ENCODE data around the gene ACO2. TPM values are rescaled to one million over a fixed set of nuclear protein-coding genes. Genes with fewer than 3 reads are reported as not detected.

The ACO2 gene
- total RNA-seq, 1 experiment from 2014 or later = 90.5 TPM

GRCh38 chr22:41560095-41560471 is 91.2 kb downstream of the ACO2 start:
- no peaks in the 10 kb centered on the region for H3K36me3 Mint-ChIP-seq (ENCODE audit: insufficient read depth, unreplicated experiment)
- no peaks in the 10 kb centered on the region for H3K9me3 ChIP-seq
- DNase-seq = no peak
- intact Hi-C loops (cut with micrococcal nuclease; ENCODE audit: unreplicated experiment) = no loop called here
- H3K36me3 ChIP-seq (ENCODE audit: control insufficient read depth, insufficient read depth, low read length) = no peaks in the 10 kb centered on the region
- peak overlapping the region; percentile 8 for H3K27ac Mint-ChIP-seq (ENCODE audit: unreplicated experiment)
- CTCF ChIA-PET = no interaction called here
- POLR2A ChIA-PET = interaction anchor here (0.5 kb wide), 1 partner anchor 362 kb away, joined by 11 read pairs; no protein-coding TSS in a partner anchor
- no peak for TF ChIP-seq CTCF (IDR thresholded peaks at IDR 0.05; ENCODE audit: insufficient read depth in 1 of 2, low read depth in 1 of 2, low read length in 1 of 2, severe bottlenecking in 1 of 2, unreplicated experiment in 1 of 2)
- H3K9me3 Mint-ChIP-seq (ENCODE audit: unreplicated experiment) = no peaks in the 10 kb centered on the region
- peaks cover 11% of the 10 kb centered on the region for H3K4me1 Mint-ChIP-seq (ENCODE audit: low read depth, unreplicated experiment)
- H3K27me3 Mint-ChIP-seq (ENCODE audit: insufficient read depth, unreplicated experiment) = no peaks in the 10 kb centered on the region
- H3K4me3 Mint-ChIP-seq (ENCODE audit: unreplicated experiment) = peak overlapping the region; percentile 49
- peaks cover 6% of the 10 kb centered on the region; the same call in 1 of the 2 replicates for H3K4me1 ChIP-seq
- no TSS peak for BruUV-seq (replicated peaks)
- no peak overlapping the region for H3K4me3 ChIP-seq (ENCODE audit: low read depth, low read length)
- no peaks in the 10 kb centered on the region for H3K27me3 ChIP-seq (replicated peaks; ENCODE audit: control insufficient read depth, insufficient read depth, low read length)

GRCh38 chr22:41561335-41561734 is 92.4 kb downstream of the ACO2 start:
- Histone ChIP-seq H3K4me1 (peaks cover 11% of the 10 kb centered on the region), H3K4me3 (ENCODE audit: low read depth, low read length) (no peak overlapping the region), H3K27me3 (replicated peaks; ENCODE audit: control insufficient read depth, insufficient read depth, low read length) (no peaks in the 10 kb centered on the region), H3K9me3 (no peaks in the 10 kb centered on the region), H3K36me3 (ENCODE audit: control insufficient read depth, insufficient read depth, low read length) (no peaks in the 10 kb centered on the region)
- Mint-ChIP-seq H3K4me1 (ENCODE audit: low read depth, unreplicated experiment) (peaks cover 11% of the 10 kb centered on the region), H3K9me3 (ENCODE audit: unreplicated experiment) (no peaks in the 10 kb centered on the region), H3K27me3 (ENCODE audit: insufficient read depth, unreplicated experiment) (no peaks in the 10 kb centered on the region), H3K4me3 (ENCODE audit: unreplicated experiment) (peak overlapping the region; percentile 49), H3K36me3 (ENCODE audit: insufficient read depth, unreplicated experiment) (no peaks in the 10 kb centered on the region), H3K27ac (ENCODE audit: unreplicated experiment) (peak overlapping the region; percentile 8)
- CTCF ChIA-PET = no interaction called here
- BruUV-seq (replicated peaks) = no TSS peak
- POLR2A ChIA-PET = no interaction called here
- intact Hi-C loops (cut with micrococcal nuclease; ENCODE audit: unreplicated experiment) = no loop called here
- DNase-seq = no peak
- no peak for TF ChIP-seq CTCF (IDR thresholded peaks at IDR 0.05; ENCODE audit: insufficient read depth in 1 of 2, low read depth in 1 of 2, low read length in 1 of 2, severe bottlenecking in 1 of 2, unreplicated experiment in 1 of 2)

GRCh38 chr22:41561788-41562187 is 92.9 kb downstream of the ACO2 start:
- ChIA-PET CTCF (no interaction called here), POLR2A (no interaction called here)
- TF ChIP-seq CTCF (IDR thresholded peaks at IDR 0.05; ENCODE audit: insufficient read depth in 1 of 2, low read depth in 1 of 2, low read length in 1 of 2, severe bottlenecking in 1 of 2, unreplicated experiment in 1 of 2) = no peak
- no peak overlapping the region for H3K4me3 ChIP-seq (ENCODE audit: low read depth, low read length)
- H3K27me3 Mint-ChIP-seq (ENCODE audit: insufficient read depth, unreplicated experiment) = no peaks in the 10 kb centered on the region
- H3K36me3 Mint-ChIP-seq (ENCODE audit: insufficient read depth, unreplicated experiment) = no peaks in the 10 kb centered on the region
- BruUV-seq (replicated peaks) = no TSS peak
- no peaks in the 10 kb centered on the region for H3K36me3 ChIP-seq (ENCODE audit: control insufficient read depth, insufficient read depth, low read length)
- no peak overlapping the region for H3K4me3 Mint-ChIP-seq (ENCODE audit: unreplicated experiment)
- H3K4me1 Mint-ChIP-seq (ENCODE audit: low read depth, unreplicated experiment) = peaks cover 11% of the 10 kb centered on the region
- no peak overlapping the region for H3K27ac Mint-ChIP-seq (ENCODE audit: unreplicated experiment)
- no peak for DNase-seq
- peaks cover 11% of the 10 kb centered on the region for H3K4me1 ChIP-seq
- no peaks in the 10 kb centered on the region for H3K9me3 Mint-ChIP-seq (ENCODE audit: unreplicated experiment)
- no peaks in the 10 kb centered on the region for H3K9me3 ChIP-seq
- intact Hi-C loops (cut with micrococcal nuclease; ENCODE audit: unreplicated experiment) = no loop called here
- no peaks in the 10 kb centered on the region for H3K27me3 ChIP-seq (replicated peaks; ENCODE audit: control insufficient read depth, insufficient read depth, low read length)
